ENCODE measurements around the gene LAMA3.

- TF ChIP-seq CTCF (conservative IDR thresholded peaks at IDR 0.05) (no peak), ZFX (IDR thresholded peaks at IDR 0.05) (no peak)
Measured at GRCh38 chr18:23852236-23853045, 163.2 kb downstream of the LAMA3 start.

All from C4-2B (cell line).